ENCODE results near the gene KAT8. TPM values are rescaled to one million over a fixed set of nuclear protein-coding genes. Genes with fewer than 3 reads are reported as not detected.

Gene KAT8
- total and polyA plus RNA-seq, 9 of the 15 experiments (the other 6 are each of a cell fraction or from before 2014, with no cell fraction given) = 10.0 to 98.5 (median 76.4) TPM

DNA sequence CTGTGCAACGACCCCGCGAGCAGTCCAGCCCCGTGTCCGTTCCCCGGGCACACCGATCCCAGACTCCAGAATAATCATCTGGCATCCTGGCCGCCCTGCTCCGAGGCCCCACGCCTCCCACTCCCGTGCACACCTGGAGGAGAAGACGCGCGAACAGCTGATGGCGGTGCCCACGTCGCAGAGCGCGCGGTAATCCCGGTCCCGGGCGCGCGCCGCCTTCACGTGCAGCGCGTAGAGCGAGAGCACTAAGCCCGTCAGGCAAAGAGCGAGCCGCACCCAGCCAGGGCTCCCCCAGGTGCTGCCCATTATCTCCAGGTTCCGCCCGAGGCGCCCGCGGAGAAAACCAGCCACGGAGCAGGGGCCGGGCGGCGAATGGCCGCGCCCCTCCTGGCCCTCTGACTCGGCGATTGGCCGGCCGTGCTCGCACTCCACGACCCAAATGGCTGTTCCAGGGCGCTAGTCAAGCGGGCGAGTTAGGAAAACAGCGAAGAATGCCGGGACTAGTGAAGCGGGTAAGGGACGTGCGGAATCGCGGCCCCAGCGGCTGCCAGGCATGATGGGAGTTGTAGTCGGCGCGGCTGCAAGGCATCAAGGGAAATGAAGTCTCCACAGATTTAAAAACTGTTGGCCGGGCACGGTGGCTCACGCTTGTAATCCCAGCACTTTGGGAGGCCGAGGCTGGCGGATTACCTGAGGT, 22.9 kb upstream of the KAT8 start, which contains the start of gene VKORC1 (continued):
- TF ChIP-seq, protein P1, sequence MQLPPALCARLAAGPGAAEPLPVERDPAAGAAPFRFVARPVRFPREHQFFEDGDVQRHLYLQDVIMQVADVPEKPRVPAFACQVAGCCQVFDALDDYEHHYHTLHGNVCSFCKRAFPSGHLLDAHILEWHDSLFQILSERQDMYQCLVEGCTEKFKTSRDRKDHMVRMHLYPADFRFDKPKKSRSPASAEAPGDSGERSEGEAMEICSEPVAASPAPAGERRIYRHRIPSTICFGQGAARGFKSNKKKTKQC (CRISPR knock-in tag; IDR thresholded peaks at IDR 0.05) = no peak
- TF ChIP-seq ZNF165 (CRISPR knock-in tag; IDR thresholded peaks at IDR 0.05; ENCODE audit: borderline replicate concordance) (no peak), MYBL2 (IDR thresholded peaks at IDR 0.05; ENCODE audit: low read depth) (peak; percentile 78), MYBL2 (CRISPR knock-in tag; IDR thresholded peaks at IDR 0.05; ENCODE audit: borderline replicate concordance) (no peak), STAG1 (CRISPR knock-in tag; IDR thresholded peaks at IDR 0.05; ENCODE audit: borderline replicate concordance) (no peak), ZNF586 (CRISPR knock-in tag; conservative IDR thresholded peaks at IDR 0.05) (no peak), ZNF311 (CRISPR knock-in tag; IDR thresholded peaks at IDR 0.05) (no peak), ZNF384 (IDR thresholded peaks at IDR 0.05; ENCODE audit: low read depth, low read length) (no peak; the same call in 1 of the 2 replicates), ZC3H11A (IDR thresholded peaks at IDR 0.05; ENCODE audit: low read depth, low read length) (no peak), RBM25 (IDR thresholded peaks at IDR 0.05; ENCODE audit: low read depth, low read length, severe bottlenecking) (peak; percentile 34), POLR3A (IDR thresholded peaks at IDR 0.05; ENCODE audit: borderline replicate concordance, extremely low read depth, insufficient read depth, insufficient read length) (no peak), NEUROD1 (IDR thresholded peaks at IDR 0.05; ENCODE audit: borderline replicate concordance, low read depth, low read length, partially characterized antibody) (no peak), IRF2 (CRISPR knock-in tag; IDR thresholded peaks at IDR 0.05) (no peak), CAMTA2 (CRISPR knock-in tag; conservative IDR thresholded peaks at IDR 0.05) (no peak), XRCC4 (IDR thresholded peaks at IDR 0.05; ENCODE audit: extremely low read depth, insufficient read depth, insufficient read length) (no peak), PHF8 (IDR thresholded peaks at IDR 0.05; ENCODE audit: borderline replicate concordance, low read length) (peak; percentile 71; the same call in 1 of the 2 replicates)
- TF ChIP-seq, protein P2, sequence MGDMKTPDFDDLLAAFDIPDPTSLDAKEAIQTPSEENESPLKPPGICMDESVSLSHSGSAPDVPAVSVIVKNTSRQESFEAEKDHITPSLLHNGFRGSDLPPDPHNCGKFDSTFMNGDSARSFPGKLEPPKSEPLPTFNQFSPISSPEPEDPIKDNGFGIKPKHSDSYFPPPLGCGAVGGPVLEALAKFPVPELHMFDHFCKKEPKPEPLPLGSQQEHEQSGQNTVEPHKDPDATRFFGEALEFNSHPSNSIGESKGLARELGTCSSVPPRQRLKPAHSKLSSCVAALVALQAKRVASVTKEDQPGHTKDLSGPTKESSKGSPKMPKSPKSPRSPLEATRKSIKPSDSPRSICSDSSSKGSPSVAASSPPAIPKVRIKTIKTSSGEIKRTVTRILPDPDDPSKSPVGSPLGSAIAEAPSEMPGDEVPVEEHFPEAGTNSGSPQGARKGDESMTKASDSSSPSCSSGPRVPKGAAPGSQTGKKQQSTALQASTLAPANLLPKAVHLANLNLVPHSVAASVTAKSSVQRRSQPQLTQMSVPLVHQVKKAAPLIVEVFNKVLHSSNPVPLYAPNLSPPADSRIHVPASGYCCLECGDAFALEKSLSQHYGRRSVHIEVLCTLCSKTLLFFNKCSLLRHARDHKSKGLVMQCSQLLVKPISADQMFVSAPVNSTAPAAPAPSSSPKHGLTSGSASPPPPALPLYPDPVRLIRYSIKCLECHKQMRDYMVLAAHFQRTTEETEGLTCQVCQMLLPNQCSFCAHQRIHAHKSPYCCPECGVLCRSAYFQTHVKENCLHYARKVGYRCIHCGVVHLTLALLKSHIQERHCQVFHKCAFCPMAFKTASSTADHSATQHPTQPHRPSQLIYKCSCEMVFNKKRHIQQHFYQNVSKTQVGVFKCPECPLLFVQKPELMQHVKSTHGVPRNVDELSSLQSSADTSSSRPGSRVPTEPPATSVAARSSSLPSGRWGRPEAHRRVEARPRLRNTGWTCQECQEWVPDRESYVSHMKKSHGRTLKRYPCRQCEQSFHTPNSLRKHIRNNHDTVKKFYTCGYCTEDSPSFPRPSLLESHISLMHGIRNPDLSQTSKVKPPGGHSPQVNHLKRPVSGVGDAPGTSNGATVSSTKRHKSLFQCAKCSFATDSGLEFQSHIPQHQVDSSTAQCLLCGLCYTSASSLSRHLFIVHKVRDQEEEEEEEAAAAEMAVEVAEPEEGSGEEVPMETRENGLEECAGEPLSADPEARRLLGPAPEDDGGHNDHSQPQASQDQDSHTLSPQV (IDR thresholded peaks at IDR 0.05) = peak; percentile 40; the same call in 1 of the 2 replicates
- TF ChIP-seq, protein P3, sequence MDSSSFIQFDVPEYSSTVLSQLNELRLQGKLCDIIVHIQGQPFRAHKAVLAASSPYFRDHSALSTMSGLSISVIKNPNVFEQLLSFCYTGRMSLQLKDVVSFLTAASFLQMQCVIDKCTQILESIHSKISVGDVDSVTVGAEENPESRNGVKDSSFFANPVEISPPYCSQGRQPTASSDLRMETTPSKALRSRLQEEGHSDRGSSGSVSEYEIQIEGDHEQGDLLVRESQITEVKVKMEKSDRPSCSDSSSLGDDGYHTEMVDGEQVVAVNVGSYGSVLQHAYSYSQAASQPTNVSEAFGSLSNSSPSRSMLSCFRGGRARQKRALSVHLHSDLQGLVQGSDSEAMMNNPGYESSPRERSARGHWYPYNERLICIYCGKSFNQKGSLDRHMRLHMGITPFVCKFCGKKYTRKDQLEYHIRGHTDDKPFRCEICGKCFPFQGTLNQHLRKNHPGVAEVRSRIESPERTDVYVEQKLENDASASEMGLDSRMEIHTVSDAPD (CRISPR knock-in tag; IDR thresholded peaks at IDR 0.05) = no peak
- TF ChIP-seq, protein P4, sequence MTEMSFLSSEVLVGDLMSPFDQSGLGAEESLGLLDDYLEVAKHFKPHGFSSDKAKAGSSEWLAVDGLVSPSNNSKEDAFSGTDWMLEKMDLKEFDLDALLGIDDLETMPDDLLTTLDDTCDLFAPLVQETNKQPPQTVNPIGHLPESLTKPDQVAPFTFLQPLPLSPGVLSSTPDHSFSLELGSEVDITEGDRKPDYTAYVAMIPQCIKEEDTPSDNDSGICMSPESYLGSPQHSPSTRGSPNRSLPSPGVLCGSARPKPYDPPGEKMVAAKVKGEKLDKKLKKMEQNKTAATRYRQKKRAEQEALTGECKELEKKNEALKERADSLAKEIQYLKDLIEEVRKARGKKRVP (CRISPR knock-in tag; IDR thresholded peaks at IDR 0.05) = no peak
- TF ChIP-seq, protein P5, sequence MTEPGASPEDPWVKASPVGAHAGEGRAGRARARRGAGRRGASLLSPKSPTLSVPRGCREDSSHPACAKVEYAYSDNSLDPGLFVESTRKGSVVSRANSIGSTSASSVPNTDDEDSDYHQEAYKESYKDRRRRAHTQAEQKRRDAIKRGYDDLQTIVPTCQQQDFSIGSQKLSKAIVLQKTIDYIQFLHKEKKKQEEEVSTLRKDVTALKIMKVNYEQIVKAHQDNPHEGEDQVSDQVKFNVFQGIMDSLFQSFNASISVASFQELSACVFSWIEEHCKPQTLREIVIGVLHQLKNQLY (CRISPR knock-in tag; conservative IDR thresholded peaks at IDR 0.05) = no peak
